MM.1S (cell line): Measurements from ENCODE around the gene MEX3D.
"Not testable (repeated sequence)": the region's sequence is repeated elsewhere in the genome, so short reads cannot be mapped to it uniquely, and the experiment has no call there.

ENCODE experiments used
- DNase-seq: peaks from one replicate; pipeline ENCODE4 v3.0.0-alpha.2; 2015
- H2AFZ ChIP-seq: fragments of 300-600 bp; sonication (generic); 2 replicates; pipeline ENCODE4 v1.6.0; 2016; ENCODE audit warnings: antibody characterized with exemption, low read length
- H3F3A ChIP-seq: fragments of 300-600 bp; sonication (generic); 2 replicates; pipeline ENCODE4 v1.6.1; 2016; ENCODE audit warnings: mild to moderate bottlenecking, antibody characterized with exemption, low read length, moderate library complexity, mixed read lengths; ENCODE audit not compliant: insufficient read depth
- H3K27ac ChIP-seq: fragments of 300-600 bp; sonication (generic); 2 replicates; pipeline ENCODE4 v1.5.1; 2016; ENCODE audit warnings: mild to moderate bottlenecking, low read length
- H3K27me3 ChIP-seq: fragments of 300-600 bp; sonication (generic); replicated peaks from 2 replicates; pipeline ENCODE4 v1.6.0; 2016; ENCODE audit warnings: low read length; ENCODE audit not compliant: insufficient read depth
- H3K36me3 ChIP-seq: fragments of 300-600 bp; sonication (generic); replicated peaks from 2 replicates; pipeline ENCODE4 v1.6.1; 2016; ENCODE audit warnings: mild to moderate bottlenecking, low read length, mixed read lengths; ENCODE audit not compliant: insufficient read depth
- H3K4me1 ChIP-seq: fragments of 300-600 bp; sonication (generic); 2 replicates; pipeline ENCODE4 v1.6.1; 2016; ENCODE audit warnings: low read length, mixed read lengths
- H3K4me2 ChIP-seq: fragments of 300-600 bp; sonication (generic); 2 replicates; pipeline ENCODE4 v1.6.0; 2016; ENCODE audit warnings: low read depth, low read length
- H3K4me3 ChIP-seq: fragments of 300-600 bp; sonication (generic); 2 replicates; pipeline ENCODE4 v1.5.1; 2016; ENCODE audit warnings: low read length, mixed read lengths
- H3K79me2 ChIP-seq: fragments of 300-600 bp; sonication (generic); 2 replicates; pipeline ENCODE4 v1.6.1; 2016; ENCODE audit warnings: mixed run types, low read length, mixed read lengths
- H3K9ac ChIP-seq: fragments of 300-600 bp; sonication (generic); 2 replicates; pipeline ENCODE4 v1.6.1; 2016; ENCODE audit warnings: low read length, mixed read lengths
- H3K9me2 ChIP-seq: fragments of 300-600 bp; sonication (generic); replicated peaks from 2 replicates; pipeline ENCODE4 v1.6.1; 2016; ENCODE audit warnings: mild to moderate bottlenecking, low read length, mixed read lengths; ENCODE audit not compliant: insufficient read depth
- H3K9me3 ChIP-seq: fragments of 300-600 bp; sonication (generic); replicated peaks from 2 replicates; pipeline ENCODE4 v1.6.1; 2016; ENCODE audit warnings: mild to moderate bottlenecking, low read length, mixed read lengths; ENCODE audit not compliant: insufficient read depth
- H4K20me1 ChIP-seq: fragments of 300-600 bp; sonication (generic); 2 replicates; pipeline ENCODE4 v1.6.1; 2016; ENCODE audit warnings: mild to moderate bottlenecking, low read length, moderate library complexity, mixed read lengths; ENCODE audit not compliant: insufficient read depth
- CTCF ChIP-seq: fragments of 300-600 bp; sonication (generic); IDR thresholded peaks from 2 replicates; pipeline ENCODE4 v1.5.1; 2016; ENCODE audit warnings: antibody characterized with exemption, low read length, mixed read lengths
- EZH2 ChIP-seq: fragments of 300-600 bp; sonication (generic); optimal IDR thresholded peaks from 2 replicates; pipeline ENCODE3; 2017; ENCODE audit warnings: low read depth, mild to moderate bottlenecking, antibody characterized with exemption, low read length, mixed read lengths
- EZH2phosphoT487 ChIP-seq: fragments of 300-600 bp; sonication (generic); IDR thresholded peaks from 2 replicates; pipeline ENCODE4 v1.6.1; 2018; ENCODE audit warnings: antibody characterized with exemption, low read length

The MEX3D gene

DNA sequence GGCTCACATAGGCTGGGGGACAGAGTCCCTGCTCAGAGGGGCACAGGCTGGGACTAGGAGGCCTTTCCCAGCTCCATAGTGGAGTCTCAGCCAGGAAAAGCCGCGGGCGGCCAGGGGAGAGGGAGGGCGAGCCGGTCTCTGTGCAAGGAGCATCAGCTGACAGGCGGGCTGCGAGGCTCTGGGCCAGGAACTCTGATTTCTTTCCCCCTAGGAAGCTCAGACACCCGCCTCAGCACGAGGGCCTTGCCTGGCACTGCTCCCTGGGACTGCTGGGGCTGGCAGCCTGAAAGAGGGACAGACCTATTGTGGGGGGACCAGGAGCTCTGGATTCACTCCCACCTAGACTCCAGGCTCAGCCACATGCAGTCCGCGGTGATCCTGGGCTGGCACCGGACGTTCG, 46.5 kb downstream of the MEX3D start:
- H3K27ac ChIP-seq: no peak overlapping the region
- H3K9ac ChIP-seq: no peak overlapping the region
- no peak overlapping the region for H3K4me3 ChIP-seq
- TF ChIP-seq EZH2phosphoT487 (no peak), EZH2 (no peak), CTCF (no peak)
- H3F3A ChIP-seq: no peaks in the 10 kb centered on the region
- no peaks in the 10 kb centered on the region for H3K36me3 ChIP-seq
- no peaks in the 10 kb centered on the region for H4K20me1 ChIP-seq
- peaks cover 79% of the 10 kb centered on the region for H3K27me3 ChIP-seq
- peaks cover 8% of the 10 kb centered on the region; the same call in 1 of the 2 replicates for H3K4me1 ChIP-seq
- H3K9me2 ChIP-seq: no peaks in the 10 kb centered on the region
- H2AFZ ChIP-seq: no peak overlapping the region
- no peaks in the 10 kb centered on the region for H3K9me3 ChIP-seq
- no peak for DNase-seq
- no peak overlapping the region for H3K4me2 ChIP-seq
- no peaks in the 10 kb centered on the region for H3K79me2 ChIP-seq

DNA sequence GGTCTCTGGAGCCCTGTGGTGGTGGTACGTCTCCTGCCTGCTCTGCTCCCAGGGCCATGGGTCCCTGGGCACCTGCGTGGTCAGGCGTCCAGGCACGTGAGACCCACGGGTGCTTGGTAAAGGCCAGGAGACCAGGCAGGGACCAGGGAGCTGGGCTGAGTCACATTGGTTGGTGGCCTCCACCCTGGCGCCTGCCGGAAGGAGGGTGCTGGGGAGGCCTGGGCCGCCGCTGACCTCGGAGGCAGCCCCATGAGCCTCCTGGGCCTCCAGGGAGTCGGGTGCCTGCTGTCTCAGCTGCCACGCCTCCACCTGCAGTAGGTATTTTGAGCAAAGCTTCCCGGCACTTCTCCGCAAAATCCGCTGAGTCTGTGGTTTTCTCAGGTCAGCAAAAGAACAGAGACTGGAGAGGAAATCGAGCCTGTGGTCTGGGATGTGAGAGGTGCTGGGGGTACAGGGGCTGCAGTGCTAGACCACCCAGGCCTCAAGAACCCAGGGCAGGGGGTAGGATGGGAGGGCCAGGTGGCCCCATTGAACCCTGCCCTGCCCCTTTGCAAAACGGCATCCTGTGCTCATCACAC, 47.8 kb downstream of the MEX3D start:
- H3K4me3 ChIP-seq: no peak overlapping the region
- peaks cover 8% of the 10 kb centered on the region; the same call in 1 of the 2 replicates for H3K4me1 ChIP-seq
- no peaks in the 10 kb centered on the region for H3K9me2 ChIP-seq
- peaks cover 75% of the 10 kb centered on the region for H3K27me3 ChIP-seq
- H3K27ac ChIP-seq: no peak overlapping the region
- no peaks in the 10 kb centered on the region for H3K9me3 ChIP-seq
- no peak overlapping the region for H3K9ac ChIP-seq
- peak; percentile 44 for DNase-seq
- no peaks in the 10 kb centered on the region for H4K20me1 ChIP-seq
- TF ChIP-seq CTCF: no peak
- no peak for TF ChIP-seq EZH2
- TF ChIP-seq EZH2phosphoT487: no peak
- peak overlapping the region; percentile 59; the same call in 1 of the 2 replicates for H3K4me2 ChIP-seq
- no peaks in the 10 kb centered on the region for H3K36me3 ChIP-seq
- peak overlapping the region; percentile 14; the same call in 1 of the 2 replicates for H2AFZ ChIP-seq
- no peaks in the 10 kb centered on the region for H3F3A ChIP-seq
- H3K79me2 ChIP-seq: no peaks in the 10 kb centered on the region

- H4K20me1 ChIP-seq, H3K27ac ChIP-seq, H3K9me3 ChIP-seq, H3K4me1 ChIP-seq, DNase-seq, H3K79me2 ChIP-seq, H3K9ac ChIP-seq, H3K36me3 ChIP-seq, H3F3A ChIP-seq, H3K4me3 ChIP-seq, H2AFZ ChIP-seq, H3K9me2 ChIP-seq: not testable (repeated sequence)
- peak overlapping the region; percentile 59; the same call in 1 of the 2 replicates for H3K4me2 ChIP-seq
- H3K27me3 ChIP-seq: peaks cover 75% of the 10 kb centered on the region
Measured at GRCh38 chr19:1519802-1520201, 48.3 kb downstream of the MEX3D start.

- TF ChIP-seq CTCF: no peak
- TF ChIP-seq EZH2phosphoT487: no peak
- TF ChIP-seq EZH2: no peak
- Histone ChIP-seq H3F3A (no peaks in the 10 kb centered on the region), H3K9ac (no peak overlapping the region), H4K20me1 (no peaks in the 10 kb centered on the region), H3K9me2 (no peaks in the 10 kb centered on the region), H3K36me3 (no peaks in the 10 kb centered on the region), H3K4me3 (no peak overlapping the region), H3K27ac (no peak overlapping the region), H3K27me3 (peaks cover 71% of the 10 kb centered on the region), H3K4me1 (peaks cover 8% of the 10 kb centered on the region; the same call in 1 of the 2 replicates), H3K79me2 (no peaks in the 10 kb centered on the region), H3K4me2 (no peak overlapping the region), H3K9me3 (no peaks in the 10 kb centered on the region), H2AFZ (no peak overlapping the region)
- no peak for DNase-seq
Measured at GRCh38 chr19:1518471-1518870, 49.7 kb downstream of the MEX3D start.
